HG03095 (cell line): ENCODE measurements around the gene TBC1D14.

Experiments
- ATAC-seq: cut with Tn5 transposase; IDR thresholded peaks from one replicate; pipeline ENCODE4 v1.9.1; 2021; ENCODE audit warnings: moderate library complexity; ENCODE audit not compliant: unreplicated experiment

Gene TBC1D14

GRCh38 chr4:7052923-7053715, 143.5 kb downstream of the TBC1D14 start:
- no peak for ATAC-seq

GRCh38 chr4:7054106-7054880, 144.7 kb downstream of the TBC1D14 start:
- ATAC-seq: no peak

GRCh38 chr4:7055111-7055989, 145.7 kb downstream of the TBC1D14 start:
- no peak for ATAC-seq

GRCh38 chr4:7055990-7056325, 146.3 kb downstream of the TBC1D14 start:
- no peak for ATAC-seq

GRCh38 chr4:7058792-7059191, 149.2 kb downstream of the TBC1D14 start:
- ATAC-seq: no peak

- no peak for ATAC-seq
These were observed 150.0 kb downstream of the TBC1D14 start for GRCh38 chr4:7059662-7060061.

GRCh38 chr4:7060346-7061150, 150.9 kb downstream of the TBC1D14 start:
- no peak for ATAC-seq

- ATAC-seq: no peak
These were observed 152.2 kb downstream of the TBC1D14 start for GRCh38 chr4:7061815-7062214.

- no peak for ATAC-seq
These were observed 153.2 kb downstream of the TBC1D14 start for GRCh38 chr4:7062816-7063215.

GRCh38 chr4:7063362-7063761, 153.7 kb downstream of the TBC1D14 start:
- no peak for ATAC-seq

GRCh38 chr4:7066006-7066405, 156.4 kb downstream of the TBC1D14 start:
- ATAC-seq: no peak

GRCh38 chr4:7066493-7066892, 156.9 kb downstream of the TBC1D14 start:
- ATAC-seq: no peak

- ATAC-seq: no peak
These were observed 157.5 kb downstream of the TBC1D14 start for GRCh38 chr4:7067126-7067451.

- ATAC-seq: peak; percentile 90
These were observed 158.0 kb downstream of the TBC1D14 start, which contains the start of gene GRPEL1 for GRCh38 chr4:7067452-7068278. Gene GRPEL1 (minus strand): TSS chr4:7068064. CDS start chr4:7068032, 32 bp downstream.

GRCh38 chr4:7068279-7068842, 158.7 kb downstream of the TBC1D14 start:
- ATAC-seq: peak; percentile 13

GRCh38 chr4:7068883-7069282, 159.3 kb downstream of the TBC1D14 start:
- no peak for ATAC-seq

- peak; percentile 31 for ATAC-seq
These were observed 161.3 kb downstream of the TBC1D14 start for GRCh38 chr4:7070729-7071511.

- no peak for ATAC-seq
These were observed 163.4 kb downstream of the TBC1D14 start for GRCh38 chr4:7073059-7073458.
